H9 (cell line): Measurements from ENCODE around the gene CD7. TPM values are rescaled to one million over a fixed set of nuclear protein-coding genes. Genes with fewer than 3 reads are reported as not detected.

Experiments used
- DNase-seq: peaks from one replicate; pipeline ENCODE4 v3.0.0-alpha.2; 2017
- H2AFZ ChIP-seq: one replicate; pipeline ENCODE4 v1.6.1; 2013; ENCODE audit warnings: mild to moderate bottlenecking, low read length, control low read depth, moderate library complexity
- H2AK5ac ChIP-seq: 2 replicates; pipeline ENCODE4 v1.6.1; 2013; ENCODE audit warnings: low read length, control low read depth, mixed read lengths; ENCODE audit not compliant: insufficient read length
- H2BK120ac ChIP-seq: one replicate; pipeline ENCODE4 v1.6.1; 2013; ENCODE audit warnings: low read depth, mild to moderate bottlenecking, low read length, control low read depth, inconsistent platforms; ENCODE audit not compliant: poor library complexity, severe bottlenecking
- H2BK12ac ChIP-seq: 2 replicates; pipeline ENCODE4 v1.6.1; 2013; ENCODE audit warnings: low read length, control low read depth, mixed read lengths, low read depth; ENCODE audit not compliant: insufficient read length
- H2BK15ac ChIP-seq: 2 replicates; pipeline ENCODE4 v1.6.1; 2013; ENCODE audit warnings: low read depth, low read length, control low read depth
- H2BK20ac ChIP-seq: one replicate; pipeline ENCODE4 v1.6.1; 2013; ENCODE audit warnings: low read depth, mild to moderate bottlenecking, low read length, control low read depth, inconsistent platforms; ENCODE audit not compliant: poor library complexity, severe bottlenecking
- H2BK5ac ChIP-seq: 2 replicates; pipeline ENCODE4 v1.6.1; 2013; ENCODE audit warnings: low read length, control low read depth, mixed read lengths; ENCODE audit not compliant: insufficient read length
- H3K14ac ChIP-seq: 2 replicates; pipeline ENCODE4 v1.6.1; 2013; ENCODE audit warnings: low read length, control low read depth; ENCODE audit not compliant: insufficient read depth
- H3K18ac ChIP-seq: 2 replicates; pipeline ENCODE4 v1.6.1; 2013; ENCODE audit warnings: low read depth, mild to moderate bottlenecking, mixed read lengths, low read length, control low read depth; ENCODE audit not compliant: insufficient read length
- H3K23ac ChIP-seq: 2 replicates; pipeline ENCODE4 v1.6.1; 2013; ENCODE audit warnings: low read length, control low read depth, mixed read lengths, low read depth; ENCODE audit not compliant: insufficient read length
- H3K23me2 ChIP-seq: 2 replicates; pipeline ENCODE4 v1.6.1; 2013; ENCODE audit warnings: low read depth, mild to moderate bottlenecking, mixed read lengths, low read length, control low read depth; ENCODE audit not compliant: insufficient read length, poor library complexity, severe bottlenecking
- H3K27ac ChIP-seq: 2 replicates; pipeline ENCODE4 v1.5.1; 2013; ENCODE audit warnings: low read length, control low read depth, mixed read lengths, low read depth; ENCODE audit not compliant: insufficient read length
- H3K27me3 ChIP-seq: 2 replicates; pipeline ENCODE4 v1.6.1; 2013; ENCODE audit warnings: low read length, control low read depth, inconsistent platforms; ENCODE audit not compliant: insufficient read depth
- H3K4ac ChIP-seq: 2 replicates; pipeline ENCODE4 v1.6.1; 2013; ENCODE audit warnings: low read depth, mild to moderate bottlenecking, control low read depth, inconsistent platforms, low read length, moderate library complexity
- H3K4me1 ChIP-seq: 2 replicates; pipeline ENCODE4 v1.6.1; 2013; ENCODE audit warnings: low read length, control low read depth, inconsistent platforms; ENCODE audit not compliant: insufficient read depth
- H3K4me2 ChIP-seq: 2 replicates; pipeline ENCODE4 v1.6.1; 2013; ENCODE audit warnings: low read length, control low read depth, mixed read lengths; ENCODE audit not compliant: insufficient read length, insufficient read depth
- H3K56ac ChIP-seq: 2 replicates; pipeline ENCODE4 v1.6.1; 2013; ENCODE audit warnings: low read depth, mild to moderate bottlenecking, mixed read lengths, low read length, control low read depth; ENCODE audit not compliant: insufficient read length
- H3K79me1 ChIP-seq: 2 replicates; pipeline ENCODE4 v1.6.1; 2013; ENCODE audit warnings: low read depth, mild to moderate bottlenecking, moderate library complexity, low read length, control low read depth, inconsistent platforms; ENCODE audit not compliant: insufficient read depth, poor library complexity, severe bottlenecking
- H3K79me2 ChIP-seq: 2 replicates; pipeline ENCODE4 v1.6.1; 2013; ENCODE audit warnings: low read length, control low read depth, inconsistent platforms; ENCODE audit not compliant: insufficient read depth
- H3K9ac ChIP-seq: 2 replicates; pipeline ENCODE4 v1.6.1; 2013; ENCODE audit warnings: low read length, control low read depth, mixed read lengths; ENCODE audit not compliant: insufficient read length; ENCODE audit errors: extremely low read depth
- H3K9me3 ChIP-seq: one replicate; pipeline ENCODE4 v1.6.1; 2013; ENCODE audit warnings: low read depth, low read length, inconsistent platforms; ENCODE audit not compliant: control insufficient read depth
- H3T11ph ChIP-seq: one replicate; pipeline ENCODE4 v1.6.1; 2013; ENCODE audit warnings: mild to moderate bottlenecking, low read length, control low read depth, inconsistent platforms
- H4K20me1 ChIP-seq: one replicate; pipeline ENCODE4 v1.6.1; 2013; ENCODE audit not compliant: control insufficient read depth, insufficient read length, insufficient read depth
- H4K5ac ChIP-seq: 2 replicates; pipeline ENCODE4 v1.6.1; 2013; ENCODE audit warnings: low read depth, mild to moderate bottlenecking, mixed read lengths, low read length, control low read depth; ENCODE audit not compliant: insufficient read length
- H4K8ac ChIP-seq: replicated peaks from 2 replicates; pipeline ENCODE4 v1.6.1; 2013; ENCODE audit warnings: low read length, control low read depth, mixed read lengths, low read depth; ENCODE audit not compliant: insufficient read length
- H4K91ac ChIP-seq: 2 replicates; pipeline ENCODE4 v1.6.1; 2013; ENCODE audit warnings: low read depth, mild to moderate bottlenecking, moderate library complexity, mixed read lengths, low read length, control low read depth; ENCODE audit not compliant: insufficient read length
- H3K27ac Mint-ChIP-seq, 3 experiments: 2 replicates in 2 of 3; 3 replicates in 1 of 3; pipeline ENCODE4 v1.8.0; 2020 to 2021; ENCODE audit warnings: mixed read lengths in 3 of 3, mild to moderate bottlenecking in 1 of 3, moderate library complexity in 1 of 3
- H3K27me3 Mint-ChIP-seq: 2 replicates; pipeline ENCODE4 v1.8.0; 2021; ENCODE audit warnings: low read depth, mild to moderate bottlenecking, moderate library complexity, mixed read lengths
- H3K36me3 Mint-ChIP-seq, 3 experiments: 2 replicates in 2 of 3; 3 replicates in 1 of 3; pipeline ENCODE4 v1.8.0; 2020 to 2021; ENCODE audit warnings: low read depth in 3 of 3, mixed read lengths in 3 of 3; ENCODE audit not compliant: insufficient read depth in 1 of 3
- H3K4me1 Mint-ChIP-seq, 2 experiments: 2 replicates each; pipeline ENCODE4 v1.8.0; 2020; ENCODE audit warnings: mixed read lengths in 2 of 2
- H3K4me3 Mint-ChIP-seq, 2 experiments: 2 replicates in 1 of 2; 3 replicates in 1 of 2; pipeline ENCODE4 v1.8.0; 2020 to 2021; ENCODE audit warnings: mild to moderate bottlenecking in 2 of 2, mixed read lengths in 2 of 2, moderate library complexity in 1 of 2
- H3K9me3 Mint-ChIP-seq, 2 experiments: 2 replicates in 1 of 2; 3 replicates in 1 of 2; pipeline ENCODE4 v1.8.0; 2020; ENCODE audit warnings: mild to moderate bottlenecking in 2 of 2, mixed read lengths in 2 of 2, moderate library complexity in 1 of 2
- CTCF ChIP-seq: fragments of 200-600 bp; sonication (generic); conservative IDR thresholded peaks from 3 replicates; pipeline ENCODE4 v1.8.0; 2021; ENCODE audit warnings: antibody characterized with exemption, mild to moderate bottlenecking
- WGBS: extraction: QIAGEN DNeasy Blood & Tissue Kit; methylation state at CpG from one replicate; pipeline ENCODE4 v1.1.7; 2013; ENCODE audit warnings: missing lambda C conversion rate, low lambda C conversion rate, mixed read lengths; ENCODE audit not compliant: insufficient read length; ENCODE audit errors: extremely low coverage; 5-methylcytosine and 5-hydroxymethylcytosine counted together
- total RNA-seq: library from RNA; stranded (reverse); gene quantifications from 2 replicates; pipeline ENCODE4 v1.2.1, GENCODE V29; 2021

CD7 gene
- total RNA-seq, 1 experiment from 2014 or later, result 0.35 TPM

- Mint-ChIP-seq H3K27me3 (peaks cover 75% of the 10 kb centered on the region), H3K4me3 (no peak overlapping the region; a peak in 1 of 5 replicates), H3K4me1 (peaks cover 21 to 44% of the 10 kb centered on the region in 2 experiments), H3K27ac (no peak overlapping the region), H3K9me3 (0 out of 5 replicates have a peak, but pooled peaks cover 0 to 3% of the 10 kb centered on the region in 2 experiments), H3K36me3 (no peaks in the 10 kb centered on the region; a peak in 1 of 7 replicates)
- H3T11ph ChIP-seq, result no peak overlapping the region
- no peak overlapping the region for H2AFZ ChIP-seq
- no peak overlapping the region for H3K27ac ChIP-seq
- no peaks in the 10 kb centered on the region for H3K79me2 ChIP-seq
- no peak overlapping the region for H2AK5ac ChIP-seq
- DNase-seq, result no peak
- H3K23ac ChIP-seq, result no peak overlapping the region
- TF ChIP-seq CTCF, result no peak
- no peaks in the 10 kb centered on the region for H4K20me1 ChIP-seq
- no peak overlapping the region for H4K8ac ChIP-seq
- H3K4ac ChIP-seq, result no peak overlapping the region
- H3K14ac ChIP-seq, result no peak overlapping the region; the same call in 1 of the 2 replicates
- H3K4me2 ChIP-seq, result no peak overlapping the region
- H2BK5ac ChIP-seq, result no peak overlapping the region
- H2BK15ac ChIP-seq, result no peak overlapping the region
- no peaks in the 10 kb centered on the region for H3K23me2 ChIP-seq
- no peak overlapping the region for H2BK120ac ChIP-seq
- H3K56ac ChIP-seq, result no peak overlapping the region
- no peak overlapping the region for H3K9ac ChIP-seq
- H4K5ac ChIP-seq, result no peak overlapping the region
- H3K18ac ChIP-seq, result no peak overlapping the region
- no peak overlapping the region for H2BK12ac ChIP-seq
- no peak overlapping the region for H2BK20ac ChIP-seq
- peaks cover 10% of the 10 kb centered on the region; the same call in 1 of the 2 replicates for H3K27me3 ChIP-seq
- H3K9me3 ChIP-seq, result no peaks in the 10 kb centered on the region
- no peak overlapping the region for H4K91ac ChIP-seq
- no CpG with 5 or more reads among the region's 28 CpGs for WGBS
- H3K79me1 ChIP-seq, result no peaks in the 10 kb centered on the region
- peaks cover 5% of the 10 kb centered on the region; the same call in 1 of the 2 replicates for H3K4me1 ChIP-seq
These were observed 13.2 kb upstream of the CD7 start for GRCh38 chr17:82330322-82331239.
